NCI-H2107 treated with DMSO at 0.1 percent for 48 hours (cell line): ENCODE measurements around the gene TCF21.

ENCODE experiments used
- DNase-seq: peaks from one replicate; lab custom pipeline; 2025; ENCODE audit not compliant: unreplicated experiment; lab: John Stamatoyannopoulos, UW

TCF21 gene

DNA sequence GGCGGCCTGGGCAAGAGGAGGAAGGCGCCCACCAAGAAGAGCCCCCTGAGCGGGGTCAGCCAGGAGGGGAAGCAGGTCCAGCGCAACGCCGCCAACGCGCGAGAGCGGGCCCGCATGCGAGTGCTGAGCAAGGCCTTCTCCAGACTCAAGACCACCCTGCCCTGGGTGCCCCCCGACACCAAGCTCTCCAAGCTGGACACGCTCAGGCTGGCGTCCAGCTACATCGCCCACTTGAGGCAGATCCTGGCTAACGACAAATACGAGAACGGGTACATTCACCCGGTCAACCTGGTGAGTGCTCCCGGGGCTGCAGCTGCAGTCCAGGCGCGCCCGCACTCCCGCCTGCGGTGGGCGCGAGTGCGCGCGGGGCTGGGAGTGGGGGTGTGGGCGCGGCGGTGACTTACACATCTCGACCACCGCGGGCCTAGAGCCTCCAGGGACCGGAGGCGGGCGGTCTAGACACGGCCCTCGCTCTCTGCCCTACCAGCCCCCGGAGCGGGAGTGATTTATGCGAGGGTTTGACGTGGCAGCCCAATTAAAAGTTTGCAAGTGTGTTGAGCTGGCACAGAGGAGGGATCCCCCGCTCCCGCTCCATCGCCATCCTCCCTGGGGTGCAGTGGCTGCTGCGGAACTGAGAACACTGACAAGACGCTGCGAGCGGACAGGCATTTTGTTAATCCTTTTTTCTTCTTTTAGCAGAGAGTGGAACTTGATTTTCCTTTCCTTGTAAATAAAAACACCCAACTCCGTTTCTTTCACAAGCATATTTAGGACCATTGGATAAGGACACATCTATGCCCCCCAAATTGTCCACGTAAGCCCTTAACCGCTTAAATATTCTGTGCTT lies 867 bp downstream of the TCF21 start:
- no peak for DNase-seq

DNA sequence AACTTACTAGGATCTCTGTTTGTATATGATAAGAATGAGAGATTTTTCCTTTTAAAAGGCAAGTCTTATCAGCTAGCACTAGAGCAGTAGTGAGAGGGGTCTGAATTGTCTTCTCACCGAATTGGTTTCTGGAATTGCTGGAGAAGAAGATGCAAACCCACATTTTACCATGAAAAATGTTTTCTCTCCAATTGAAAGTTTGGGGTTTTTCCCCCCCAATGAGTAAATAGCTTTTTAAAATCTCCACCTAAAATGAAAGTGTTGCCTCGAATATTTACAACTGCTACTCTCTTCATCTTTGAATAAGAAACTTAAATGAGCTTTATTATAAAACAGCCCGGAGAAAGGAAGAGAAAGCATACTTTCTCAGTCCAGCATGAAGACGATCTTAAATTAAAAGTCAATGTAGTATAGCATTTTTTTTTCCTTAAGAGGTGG lies 1.8 kb downstream of the TCF21 start:
- DNase-seq, result no peak

DNA sequence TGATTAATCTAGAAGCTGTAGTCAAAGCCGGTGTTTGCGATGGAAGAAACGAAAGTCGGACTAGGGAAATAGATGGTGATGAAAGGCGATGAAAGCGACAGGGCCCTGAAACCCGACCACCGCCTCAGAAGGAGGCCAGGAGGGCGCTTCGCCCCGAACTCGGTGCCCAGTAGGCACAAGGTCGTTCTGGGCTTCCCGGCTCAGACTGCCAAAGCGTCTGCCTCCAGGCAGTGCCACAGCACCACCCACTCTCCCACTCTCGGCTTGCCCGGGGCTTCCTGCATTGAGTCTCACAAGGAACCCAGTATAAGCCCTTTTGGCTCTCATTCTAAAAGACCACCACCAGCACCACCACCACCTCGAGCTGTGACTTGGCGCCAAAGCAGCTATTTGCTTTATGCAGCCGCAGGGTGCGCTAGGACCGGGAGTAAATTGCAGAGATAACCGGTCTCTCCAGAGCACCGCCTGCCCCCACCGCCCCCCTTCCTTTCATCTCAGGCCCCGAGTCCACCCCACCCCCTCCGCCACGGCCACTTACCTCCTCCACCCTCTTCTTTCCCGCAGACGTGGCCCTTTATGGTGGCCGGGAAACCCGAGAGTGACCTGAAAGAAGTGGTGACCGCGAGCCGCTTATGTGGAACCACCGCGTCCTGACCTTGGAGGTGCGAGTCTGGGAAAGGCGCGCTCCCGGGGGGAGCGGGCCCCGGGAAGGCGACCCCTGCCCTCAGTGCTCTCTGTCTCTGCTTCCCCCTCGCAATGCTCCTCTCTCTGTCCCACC lies 2.4 kb downstream of the TCF21 start:
- DNase-seq, result no peak

DNA sequence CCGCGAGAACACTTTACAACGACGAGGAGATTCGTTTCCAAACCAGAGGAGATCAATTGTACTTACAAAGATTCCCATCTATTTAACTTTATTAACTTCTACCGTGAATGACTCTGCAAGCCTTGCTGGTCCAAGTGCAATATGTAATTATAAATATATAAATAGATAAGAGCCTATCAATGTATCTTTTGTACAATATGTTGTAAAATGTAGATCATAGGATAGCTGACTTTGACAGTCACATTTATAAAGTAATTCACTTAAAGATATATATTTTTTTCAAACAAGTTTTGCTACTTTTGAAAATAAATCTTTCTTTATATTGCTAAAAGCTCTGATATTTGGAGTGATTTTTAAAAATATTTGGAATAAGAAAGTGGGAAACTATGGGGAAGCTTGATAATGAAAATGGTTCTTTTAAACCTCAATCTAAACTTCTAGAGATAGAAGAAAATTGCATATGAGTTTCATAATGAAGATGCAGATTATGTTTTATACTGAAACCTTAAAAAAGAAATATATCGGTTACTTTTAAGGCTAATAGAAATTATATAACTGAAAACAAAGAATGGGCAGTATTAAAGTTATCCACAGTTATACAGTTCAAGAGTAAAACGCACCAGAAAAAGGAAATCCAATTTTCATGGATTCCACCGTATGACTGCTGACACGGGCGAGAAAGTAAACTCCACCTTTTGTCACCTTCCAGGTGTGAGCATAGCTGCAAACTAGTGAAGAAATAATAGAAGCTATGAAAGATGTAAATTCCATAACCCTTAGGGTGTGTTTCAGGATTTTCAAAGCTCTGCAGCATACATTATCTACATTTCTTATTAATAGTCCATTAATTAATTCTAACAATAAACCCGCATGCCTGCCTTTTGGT lies 3.3 kb downstream of the TCF21 start:
- DNase-seq, result no peak

DNA sequence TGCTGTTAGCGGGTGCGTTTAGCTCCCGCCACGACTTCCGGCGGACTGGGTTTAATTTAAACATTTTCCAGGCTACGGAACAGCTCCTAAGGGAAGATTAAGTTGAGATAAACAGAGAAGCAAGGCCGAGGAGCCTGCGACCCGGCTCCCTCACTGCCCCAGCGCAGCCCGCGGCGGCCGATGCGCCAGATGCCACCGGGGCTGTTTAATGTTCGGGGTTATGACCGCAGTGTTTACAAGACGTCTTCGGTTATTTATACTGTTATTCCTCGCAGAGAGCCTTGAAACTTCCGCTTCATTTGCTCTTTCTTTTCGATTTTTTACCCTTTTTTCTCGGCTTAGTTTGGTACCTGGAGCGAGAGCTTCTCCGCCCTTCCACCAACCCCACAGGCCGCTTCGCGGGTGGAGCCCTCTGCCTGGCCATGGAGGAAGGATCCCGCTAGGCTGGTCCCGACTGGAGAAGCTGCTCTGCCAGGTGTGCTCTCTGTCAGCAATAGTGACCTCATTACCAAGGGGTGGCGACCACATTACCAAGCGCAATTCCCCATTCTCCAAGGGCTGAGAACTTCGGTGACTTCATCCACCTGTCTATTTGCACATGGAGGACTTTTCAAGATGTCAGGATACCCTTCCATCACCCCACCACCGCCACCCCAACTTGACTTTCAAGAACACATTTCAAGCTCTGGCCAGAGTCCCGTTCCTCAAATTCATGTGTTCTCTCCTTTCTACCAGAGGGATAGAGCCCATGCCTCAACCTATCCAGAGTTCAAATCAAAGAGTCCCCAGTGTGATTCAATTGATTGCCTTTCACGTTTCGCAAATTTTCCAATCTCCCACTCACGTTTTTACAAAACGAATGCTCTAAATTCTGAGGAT lies 4.1 kb downstream of the TCF21 start:
- no peak for DNase-seq

DNA sequence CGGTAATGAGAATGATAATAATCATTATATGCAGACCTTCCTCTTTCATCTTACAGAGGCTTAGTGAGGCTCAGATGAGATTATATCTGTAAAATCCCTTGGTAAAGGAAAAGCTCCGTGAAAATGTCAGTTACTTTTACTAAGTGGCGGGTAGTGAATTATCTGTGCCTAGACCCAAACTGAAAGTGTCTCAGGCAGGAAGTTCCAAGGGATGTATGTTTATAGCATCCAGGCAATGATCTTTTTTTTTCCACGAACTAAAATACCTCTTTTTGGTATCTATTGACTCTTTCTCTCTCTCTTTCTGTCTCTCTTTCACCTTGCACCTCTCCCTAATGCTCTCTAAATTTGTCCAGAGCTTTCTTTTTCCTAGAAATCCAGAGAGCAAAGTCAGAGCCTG lies 5.0 kb downstream of the TCF21 start:
- no peak for DNase-seq

DNA sequence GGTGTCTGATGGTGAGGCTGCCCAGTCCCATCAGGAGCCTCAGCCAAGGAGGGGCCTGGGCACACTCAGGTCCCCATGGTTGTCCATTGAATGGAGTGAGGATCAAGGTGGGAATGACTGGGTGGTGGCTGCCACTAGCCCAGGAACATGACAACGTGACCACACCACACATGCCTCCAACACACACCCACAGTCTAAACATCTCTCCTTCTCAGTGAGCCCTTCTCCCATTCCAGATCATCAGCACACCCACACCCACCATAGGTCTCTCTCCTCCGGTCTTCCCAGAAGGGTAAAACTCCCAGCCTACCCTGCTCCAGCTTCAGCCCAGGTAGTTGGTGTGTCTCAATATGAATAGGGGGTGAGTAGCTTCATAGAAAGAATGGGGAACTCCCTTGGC lies 5.5 kb downstream of the TCF21 start:
- no peak for DNase-seq

DNA sequence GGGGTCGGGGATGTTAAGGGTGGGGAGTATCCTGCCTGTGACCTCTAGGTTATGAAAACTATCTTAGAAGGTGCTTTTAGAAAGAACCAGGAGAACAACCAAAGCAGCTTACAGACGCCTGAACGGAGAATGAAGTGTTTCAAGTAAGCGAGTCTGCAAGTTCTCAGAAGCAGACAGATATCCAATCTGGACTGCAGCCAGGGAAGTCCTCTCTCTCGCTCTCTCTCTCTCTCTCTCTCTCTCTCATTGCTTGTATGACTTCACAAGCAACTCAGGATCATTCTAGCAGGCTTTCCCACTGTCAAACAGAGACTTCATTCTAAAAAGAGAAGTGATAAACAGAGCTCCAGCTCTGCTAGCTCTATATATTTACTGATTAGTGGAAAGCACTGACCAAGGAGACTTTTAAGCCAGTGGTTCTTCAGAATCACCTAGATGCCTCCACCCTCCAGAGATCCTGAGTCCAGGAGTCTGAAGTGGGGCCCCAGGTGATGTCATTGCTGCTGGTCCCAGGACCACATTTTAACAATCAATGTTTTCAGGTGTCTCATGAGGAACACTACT lies 6.0 kb downstream of the TCF21 start:
- no peak for DNase-seq

DNA sequence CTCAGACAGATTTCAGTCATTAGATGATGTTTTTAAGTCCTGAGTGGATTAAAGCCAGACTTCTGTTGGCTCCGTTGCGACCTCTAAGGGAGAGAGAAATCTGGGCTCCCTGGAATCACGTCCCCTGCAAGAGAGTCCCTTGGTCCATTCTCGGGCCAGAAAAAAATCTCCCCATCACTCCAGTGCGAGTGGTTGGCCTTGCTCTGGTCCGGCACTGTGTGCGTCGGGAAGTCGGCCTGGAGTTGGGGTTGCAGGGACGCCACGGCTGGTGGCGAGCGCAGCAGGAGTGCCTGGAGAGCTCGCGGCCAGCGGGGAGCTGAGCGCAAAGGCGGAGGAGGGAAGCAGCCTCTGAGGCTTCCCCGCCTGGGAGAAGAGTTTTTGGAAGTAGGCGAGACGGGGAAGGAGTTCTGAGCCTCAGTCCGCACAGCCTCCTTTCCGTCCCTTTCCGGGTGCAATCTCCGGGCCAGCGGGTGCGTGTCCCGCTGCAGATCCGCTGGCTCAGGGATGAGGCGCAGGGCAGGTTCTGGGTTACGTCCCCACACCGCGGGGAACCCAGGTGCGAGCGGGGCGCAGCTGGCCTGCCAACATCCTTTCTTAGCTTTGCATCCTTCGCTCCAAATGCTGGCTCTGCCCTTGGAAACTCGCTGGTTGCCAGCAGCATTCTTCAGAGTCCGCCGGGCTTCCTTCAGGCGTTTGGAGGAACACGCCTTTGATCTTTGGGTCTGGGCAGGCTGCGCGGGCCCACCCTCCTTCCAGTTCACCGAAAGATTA lies 6.8 kb downstream of the TCF21 start:
- no peak for DNase-seq

DNA sequence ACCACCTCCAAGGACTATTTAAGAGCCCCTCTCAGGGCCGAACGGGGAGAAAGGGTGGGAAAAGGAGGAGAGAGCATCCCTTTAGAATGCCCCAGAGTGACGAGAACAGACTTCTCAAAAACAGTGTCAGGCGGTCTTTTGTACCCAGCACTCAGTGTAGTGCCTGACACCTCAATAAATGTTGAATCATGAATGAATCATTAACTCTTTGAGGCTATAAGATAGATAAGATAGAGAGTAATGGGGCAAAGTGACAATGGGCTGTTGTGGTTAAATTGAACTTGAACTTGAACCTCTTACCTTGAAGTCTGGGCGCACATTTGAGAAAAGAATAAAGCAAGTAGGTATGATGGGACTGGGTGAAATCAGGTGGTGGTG lies 7.4 kb downstream of the TCF21 start:
- no peak for DNase-seq

DNA sequence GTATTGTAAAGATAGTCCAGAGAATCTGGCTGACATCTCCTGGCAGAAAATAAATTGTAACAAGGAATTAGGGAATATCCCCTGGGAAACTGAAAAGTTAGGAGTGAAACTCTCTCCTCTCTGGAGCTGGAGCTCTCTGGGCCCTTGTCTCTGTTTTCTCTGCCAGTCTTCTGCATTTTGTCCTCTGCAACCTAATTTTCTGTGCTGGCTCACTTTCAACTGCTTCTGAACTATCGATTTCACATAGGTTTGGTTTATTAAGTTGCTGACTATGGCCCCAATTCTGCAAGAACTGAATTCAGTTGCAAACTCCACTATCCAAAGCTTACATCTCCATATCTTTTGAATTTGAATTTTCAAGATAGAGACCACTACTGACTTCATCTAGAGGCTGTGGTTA lies 9.3 kb downstream of the TCF21 start:
- no peak for DNase-seq

DNA sequence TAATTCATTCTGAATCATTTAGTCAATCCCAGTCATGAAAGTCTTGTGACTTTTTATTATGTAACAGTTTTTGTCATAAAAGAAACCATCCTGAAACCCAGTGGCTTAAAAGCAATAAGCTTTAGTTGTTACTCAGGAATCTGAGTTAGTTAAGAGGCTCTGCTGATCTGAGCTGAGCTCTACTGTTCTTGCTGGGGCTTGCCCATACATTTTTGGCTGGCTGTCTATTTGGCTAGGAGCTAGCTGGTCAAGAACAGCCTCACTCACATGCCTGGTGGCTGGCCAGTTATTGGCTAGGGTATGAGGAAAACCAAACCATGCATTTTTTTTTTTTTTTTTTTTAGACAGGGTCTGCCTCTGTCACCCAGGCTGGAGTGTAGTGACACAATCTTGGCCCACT lies 10.6 kb downstream of the TCF21 start:
- DNase-seq, result no peak

DNA sequence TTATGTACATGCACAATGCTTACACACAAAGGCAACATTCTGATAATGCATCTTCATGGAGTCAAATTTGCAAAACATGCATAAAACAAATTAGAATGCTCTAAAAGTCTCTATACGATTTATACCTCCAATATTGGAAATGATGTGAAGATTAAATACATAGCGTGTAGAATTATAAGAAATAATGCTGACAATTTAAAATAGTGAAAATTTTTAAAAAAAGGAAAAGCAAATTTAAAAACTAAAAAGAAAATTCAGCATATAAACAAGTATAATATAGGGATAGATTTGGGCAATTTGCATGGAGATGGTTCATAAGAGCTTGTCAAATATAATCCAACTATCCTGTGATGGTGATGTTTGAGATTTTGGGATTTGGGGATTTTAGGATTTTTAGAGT lies 14.9 kb downstream of the TCF21 start:
- no peak for DNase-seq

DNA sequence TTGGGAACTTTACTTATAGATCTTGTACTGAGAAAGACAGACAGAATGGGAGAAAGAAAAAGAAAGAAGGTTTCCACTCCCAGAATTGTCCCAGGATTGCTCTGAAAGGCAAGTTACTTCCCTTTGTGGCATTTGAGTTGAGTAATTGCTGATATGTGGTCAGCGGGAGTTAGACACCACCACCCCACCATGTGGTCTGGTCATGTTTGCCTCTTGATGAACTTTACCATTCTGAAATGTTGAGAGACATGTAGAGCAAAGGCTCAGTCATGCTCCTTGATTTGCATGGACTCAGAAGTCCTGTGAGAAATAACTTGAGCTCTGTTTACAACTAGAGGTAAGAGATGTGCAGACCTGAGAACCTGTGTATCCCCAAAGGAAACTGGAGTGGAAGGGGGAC lies 17.1 kb downstream of the TCF21 start:
- no peak for DNase-seq

DNA sequence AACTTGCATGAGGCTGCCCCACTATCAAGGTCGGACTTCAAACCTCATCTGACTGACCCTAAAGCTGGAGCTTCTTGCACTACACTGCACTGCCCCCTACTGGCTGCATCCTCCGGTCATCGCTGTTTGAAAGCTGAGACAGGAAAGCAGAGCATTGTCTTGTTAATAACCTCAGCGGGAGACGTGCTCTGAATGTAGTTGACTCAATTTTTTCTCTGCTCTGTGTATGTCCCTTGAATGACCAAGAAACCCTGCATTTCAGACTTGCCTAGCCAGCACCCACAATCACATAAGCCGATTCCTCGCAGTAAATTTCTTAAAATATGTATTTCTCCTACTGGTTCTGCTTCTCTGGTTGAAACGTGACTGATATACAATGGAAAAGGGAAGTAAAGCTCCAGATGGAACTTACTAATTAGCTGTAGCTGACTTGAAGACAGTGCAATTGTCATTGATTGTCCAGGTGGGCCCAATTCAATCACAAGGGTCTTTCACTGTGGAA lies 27.8 kb downstream of the TCF21 start:
- DNase-seq, result peak; percentile 94

DNA sequence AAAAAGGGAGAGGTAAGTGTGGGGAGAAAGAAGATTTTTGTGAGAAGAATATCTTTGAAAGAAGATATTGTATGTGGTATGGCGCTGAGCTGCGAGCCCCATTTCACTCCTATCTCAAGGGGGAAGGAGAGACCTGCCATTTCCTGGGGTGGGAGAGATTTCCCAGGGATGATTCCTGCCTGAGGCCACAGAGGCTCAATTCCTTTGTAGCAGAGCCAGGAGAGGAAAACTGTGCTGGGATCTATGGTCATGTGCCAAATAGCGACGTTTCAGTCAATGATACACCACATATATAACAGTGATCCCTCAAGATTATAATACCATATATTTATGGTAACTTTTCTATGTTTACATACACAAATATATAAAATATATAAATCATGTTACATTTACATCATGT lies 28.9 kb downstream of the TCF21 start:
- DNase-seq, result no peak

DNA sequence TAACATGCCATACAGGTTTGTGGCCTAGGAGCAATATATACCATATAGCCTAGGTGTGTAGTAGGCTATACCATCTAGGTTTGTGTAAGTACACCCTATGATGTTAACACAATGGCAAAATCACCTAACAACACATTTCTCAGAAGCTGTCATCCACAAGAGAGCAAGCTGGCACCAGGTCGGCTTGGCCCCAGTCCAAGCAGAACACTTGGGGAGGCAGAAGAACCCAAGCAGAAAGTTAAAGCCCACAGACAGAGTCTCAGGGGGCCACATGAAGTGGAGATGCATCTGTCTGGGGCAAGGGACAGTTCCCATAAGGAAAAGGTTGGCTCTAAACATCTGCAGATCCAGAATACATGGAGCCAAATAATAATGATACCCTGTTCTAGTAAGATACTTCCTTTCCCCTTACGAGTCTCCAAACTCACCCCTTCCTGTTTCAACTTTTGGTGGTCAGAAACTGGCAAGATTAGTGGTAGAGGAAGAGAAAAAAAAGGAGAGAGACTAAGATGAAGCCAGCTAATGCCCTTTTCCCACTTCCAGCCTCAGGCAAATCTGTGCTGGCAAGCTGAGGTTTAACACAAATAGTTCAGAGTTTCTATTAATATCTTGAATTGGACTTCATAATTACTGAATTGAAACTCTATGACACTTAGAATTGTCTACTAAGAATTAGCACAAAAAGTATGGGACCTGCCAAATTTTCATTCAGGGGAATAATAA lies 29.5 kb downstream of the TCF21 start:
- no peak for DNase-seq

DNA sequence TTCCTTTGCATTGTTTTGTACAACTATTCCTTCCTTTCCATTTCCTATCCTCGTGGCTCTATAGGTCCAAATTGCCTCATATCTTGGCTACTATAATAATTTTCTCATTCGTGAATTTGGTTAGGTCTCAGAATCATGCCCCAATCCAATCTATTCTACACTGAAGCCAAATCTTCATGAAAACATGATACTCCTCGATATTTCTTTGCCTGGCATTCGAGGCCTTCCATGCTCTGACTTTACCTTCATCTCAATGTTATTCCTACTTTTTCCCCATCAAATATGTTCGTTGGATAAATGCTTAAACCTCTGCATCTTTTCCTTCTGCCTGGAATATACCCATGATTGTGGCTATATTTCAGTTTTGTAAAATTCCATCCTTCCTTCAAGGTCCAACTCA lies 30.4 kb downstream of the TCF21 start:
- no peak for DNase-seq
